Fibroblast of lung (primary cell): ENCODE results near the gene PTTG1IP2. TPM values are rescaled to one million over a fixed set of nuclear protein-coding genes. Genes with fewer than 3 reads are reported as not detected.

Experiments
- DNase-seq, 2 donors: peaks; one replicate each; pipeline versions ENCODE4 v3.0.0 to v3.0.0-alpha.2; 2010; ENCODE audit warnings: low read depth in 2 of 2
- H2AFZ ChIP-seq: 2 replicates; pipeline ENCODE4 v1.5.1; 2012; ENCODE audit warnings: low read length, control low read depth, inconsistent platforms
- H3K27ac ChIP-seq: 2 replicates; pipeline ENCODE4 v1.5.1; 2011; ENCODE audit warnings: low read length, control low read depth; ENCODE audit not compliant: insufficient read depth
- H3K27me3 ChIP-seq: 2 replicates; pipeline ENCODE4 v1.5.1; 2011; ENCODE audit warnings: mild to moderate bottlenecking, low read length; ENCODE audit not compliant: control insufficient read depth, insufficient read depth
- H3K36me3 ChIP-seq: 2 replicates; pipeline ENCODE4 v1.5.1; 2011; ENCODE audit warnings: low read length; ENCODE audit not compliant: control insufficient read depth, insufficient read depth
- H3K4me1 ChIP-seq: 2 replicates; pipeline ENCODE4 v1.5.1; 2011; ENCODE audit warnings: low read length; ENCODE audit not compliant: control insufficient read depth, insufficient read depth; ENCODE audit errors: extremely low read depth
- H3K4me2 ChIP-seq: 2 replicates; pipeline ENCODE4 v1.5.1; 2011; ENCODE audit warnings: low read length, control low read depth; ENCODE audit not compliant: insufficient read depth; ENCODE audit errors: extremely low read depth
- H3K4me3 ChIP-seq, 4 experiments: fragments of 200-600 bp in 1 of 4; sonication (generic) in 1 of 4; replicated peaks in 1 of 4; 2 replicates each; pipeline ENCODE4 v1.5.1; 2011 to 2016; ENCODE audit warnings: low read length in 4 of 4, low read depth in 3 of 4, mild to moderate bottlenecking in 3 of 4, control low read depth in 2 of 4, inconsistent platforms in 1 of 4, mixed read lengths in 1 of 4; ENCODE audit not compliant: insufficient read depth in 1 of 4; ENCODE audit errors: control extremely low read depth in 1 of 4
- H3K79me2 ChIP-seq: 2 replicates; pipeline ENCODE4 v1.5.1; 2012; ENCODE audit warnings: mild to moderate bottlenecking, low read length, inconsistent platforms; ENCODE audit not compliant: control insufficient read depth, insufficient read depth
- H3K9ac ChIP-seq: 2 replicates; pipeline ENCODE4 v1.5.1; 2011; ENCODE audit warnings: mild to moderate bottlenecking, low read length, control low read depth; ENCODE audit not compliant: insufficient read depth
- H3K9me3 ChIP-seq: 2 replicates; pipeline ENCODE4 v1.5.1; 2012; ENCODE audit warnings: low read depth, low read length; ENCODE audit not compliant: control insufficient read depth, insufficient read depth
- H4K20me1 ChIP-seq: 2 replicates; pipeline ENCODE4 v1.5.1; 2011; ENCODE audit warnings: low read length; ENCODE audit not compliant: control insufficient read depth, insufficient read depth; ENCODE audit errors: extremely low read depth
- CTCF ChIP-seq, 2 donors: IDR thresholded peaks in 1 of 2; conservative IDR thresholded peaks in 1 of 2; 1 replicate in 1 of 2; 2 replicates in 1 of 2; pipeline ENCODE4 v1.5.1; 2011 to 2012; ENCODE audit warnings: low read length in 2 of 2, control low read depth in 1 of 2, inconsistent platforms in 1 of 2, low read depth in 1 of 2, mild to moderate bottlenecking in 1 of 2
- EZH2 ChIP-seq: IDR thresholded peaks from 2 replicates; pipeline ENCODE4 v1.5.1; 2012; ENCODE audit warnings: low read length, control low read depth, mild to moderate bottlenecking; ENCODE audit errors: missing control alignments
- polyA plus RNA-seq, 2 donors: library from polyadenylated mRNA; depleted of rRNA in 1 of 2; stranded (reverse) in 1 of 2; unstranded in 1 of 2; fragments of >200 nt; gene quantifications; 2 replicates each; pipeline ENCODE4 v1.2.1, GENCODE V29; 2011 to 2012; ENCODE audit warnings: missing spikeins in 1 of 2
- total RNA-seq: library from RNA; depleted of rRNA; stranded (reverse); fragments of >200 nt; gene quantifications from 2 replicates; pipeline ENCODE4 v1.2.1, GENCODE V29; 2014

PTTG1IP2 gene
- total and polyA plus RNA-seq, 2 donors (not counting 1 experiment from before 2014, with no cell fraction given), result not detected

GRCh38 chr7:90485734-90486316, 16.4 kb downstream of the PTTG1IP2 start:
- DNase-seq, result peak in 1 of 2 donors; percentile 22
- no peaks in the 10 kb centered on the region for H3K79me2 ChIP-seq
- no peaks in the 10 kb centered on the region for H3K27me3 ChIP-seq
- H2AFZ ChIP-seq, result no peak overlapping the region
- no peaks in the 10 kb centered on the region for H4K20me1 ChIP-seq
- no peaks in the 10 kb centered on the region for H3K9me3 ChIP-seq
- H3K4me1 ChIP-seq, result no peaks in the 10 kb centered on the region
- H3K27ac ChIP-seq, result no peak overlapping the region
- H3K4me3 ChIP-seq, result no peak overlapping the region
- H3K4me2 ChIP-seq, result no peak overlapping the region
- H3K9ac ChIP-seq, result no peak overlapping the region
- no peaks in the 10 kb centered on the region for H3K36me3 ChIP-seq
- TF ChIP-seq EZH2, result no peak
- no peak for TF ChIP-seq CTCF (conservative IDR thresholded peaks at IDR 0.05 in 1 of 2, IDR thresholded peaks at IDR 0.05 in 1 of 2; ENCODE audit: low read depth in 1 of 2, low read length in 2 of 2)

GRCh38 chr7:90487808-90488207, 18.4 kb downstream of the PTTG1IP2 start:
- H3K79me2 ChIP-seq, result no peaks in the 10 kb centered on the region
- TF ChIP-seq EZH2, result no peak
- no peak for TF ChIP-seq CTCF (conservative IDR thresholded peaks at IDR 0.05 in 1 of 2, IDR thresholded peaks at IDR 0.05 in 1 of 2; ENCODE audit: low read depth in 1 of 2, low read length in 2 of 2)
- H3K9me3 ChIP-seq, result no peaks in the 10 kb centered on the region
- H2AFZ ChIP-seq, result no peak overlapping the region
- H3K4me1 ChIP-seq, result no peaks in the 10 kb centered on the region
- no peaks in the 10 kb centered on the region for H3K27me3 ChIP-seq
- H3K27ac ChIP-seq, result no peak overlapping the region
- no peak for DNase-seq
- no peak overlapping the region for H3K9ac ChIP-seq
- H3K4me3 ChIP-seq, result no peak overlapping the region
- no peaks in the 10 kb centered on the region for H3K36me3 ChIP-seq
- H3K4me2 ChIP-seq, result no peak overlapping the region
- H4K20me1 ChIP-seq, result no peaks in the 10 kb centered on the region

GRCh38 chr7:90488220-90488619, 18.8 kb downstream of the PTTG1IP2 start:
- Histone ChIP-seq H3K36me3 (no peaks in the 10 kb centered on the region), H3K4me3 (no peak overlapping the region), H3K27me3 (no peaks in the 10 kb centered on the region), H3K4me1 (no peaks in the 10 kb centered on the region), H3K4me2 (no peak overlapping the region), H3K9me3 (no peaks in the 10 kb centered on the region), H2AFZ (no peak overlapping the region), H3K9ac (no peak overlapping the region), H4K20me1 (no peaks in the 10 kb centered on the region), H3K79me2 (no peaks in the 10 kb centered on the region), H3K27ac (no peak overlapping the region)
- TF ChIP-seq EZH2 (no peak), CTCF (conservative IDR thresholded peaks at IDR 0.05 in 1 of 2, IDR thresholded peaks at IDR 0.05 in 1 of 2; ENCODE audit: low read depth in 1 of 2, low read length in 2 of 2) (no peak)
- DNase-seq, result no peak
